Upper lobe of right lung (tissue), 1 donor: Measurements from ENCODE around the gene SRGAP1. TPM values are rescaled to one million over a fixed set of nuclear protein-coding genes. Genes with fewer than 3 reads are reported as not detected.
"Not testable (repeated sequence)": the region's sequence is repeated elsewhere in the genome, so short reads cannot be mapped to it uniquely, and the experiment has no call there.

Experiments used
- ATAC-seq: fragments of 200-7000 bp; cut with Tn5 transposase; one replicate; pipeline ENCODE4 v1.9.1; 2020; ENCODE audit warnings: mild to moderate bottlenecking, moderate library complexity
- DNase-seq: peaks from one replicate; pipeline ENCODE4 v3.0.0-alpha.2; 2020
- H3K27ac ChIP-seq: fragments of 200-600 bp; one replicate; pipeline ENCODE4 v1.8.0; 2022
- H3K27me3 ChIP-seq: fragments of 200-600 bp; one replicate; pipeline ENCODE4 v1.8.0; 2022; ENCODE audit warnings: mild to moderate bottlenecking
- H3K36me3 ChIP-seq: fragments of 200-600 bp; one replicate; pipeline ENCODE4 v1.8.0; 2022
- H3K4me1 ChIP-seq: fragments of 200-600 bp; one replicate; pipeline ENCODE4 v1.8.0; 2022
- H3K4me3 ChIP-seq: fragments of 200-600 bp; one replicate; pipeline ENCODE4 v1.8.0; 2022; ENCODE audit warnings: mild to moderate bottlenecking
- H3K9me3 ChIP-seq: fragments of 200-600 bp; one replicate; pipeline ENCODE4 v1.8.0; 2022
- CTCF ChIP-seq: fragments of 200-600 bp; IDR thresholded peaks from one replicate; pipeline ENCODE4 v1.8.0; 2022; ENCODE audit warnings: antibody characterized with exemption
- intact Hi-C: fragments of 100-400 bp; cut with DNase I; formaldehyde crosslinking; loops from one replicate; pipeline ENCODE4 v1.11.0; 2022
- total RNA-seq: library from RNA; stranded (reverse); fragmentation: NEBNext Ultra II Directional; extraction: Animal tissue kit (Norgen Biotek cat#: 25700); gene quantifications from one replicate; pipeline ENCODE4 v1.2.1, GENCODE V29; 2021
- donor health status: DM: no; HTN: yes; CAD: no; lungs with severe emphysema.

The SRGAP1 gene
- total RNA-seq, 1 donor from 2014 or later = 11.4 TPM

GRCh38 chr12:64128366-64128765 is 283.9 kb downstream of the SRGAP1 start:
- no peaks in the 10 kb centered on the region for H3K27me3 ChIP-seq
- DNase-seq (no peak), ATAC-seq (no peak)
- intact Hi-C loops = no loop called here
- H3K4me3 ChIP-seq = no peak overlapping the region
- no peaks in the 10 kb centered on the region for H3K9me3 ChIP-seq
- no peak for TF ChIP-seq CTCF
- H3K27ac ChIP-seq = no peak overlapping the region
- H3K4me1 ChIP-seq = no peaks in the 10 kb centered on the region
- H3K36me3 ChIP-seq = peaks cover 16% of the 10 kb centered on the region

- H3K27ac ChIP-seq, intact Hi-C loops, H3K9me3 ChIP-seq, H3K4me1 ChIP-seq, H3K4me3 ChIP-seq, DNase-seq, ATAC-seq, H3K27me3 ChIP-seq: not testable (repeated sequence)
- H3K36me3 ChIP-seq = peaks cover 16% of the 10 kb centered on the region
Measured at GRCh38 chr12:64130476-64130875, 286.0 kb downstream of the SRGAP1 start.

- H3K27me3 ChIP-seq, H3K4me1 ChIP-seq, ATAC-seq, intact Hi-C loops, H3K9me3 ChIP-seq, H3K4me3 ChIP-seq, H3K27ac ChIP-seq, DNase-seq: not testable (repeated sequence)
- peaks cover 16% of the 10 kb centered on the region for H3K36me3 ChIP-seq
Measured at GRCh38 chr12:64131456-64131855, 287.0 kb downstream of the SRGAP1 start.

- intact Hi-C loops, H3K4me3 ChIP-seq, DNase-seq, H3K27me3 ChIP-seq, H3K9me3 ChIP-seq, H3K4me1 ChIP-seq, H3K27ac ChIP-seq, ATAC-seq: not testable (repeated sequence)
- H3K36me3 ChIP-seq = peaks cover 15% of the 10 kb centered on the region
Measured at GRCh38 chr12:64132672-64133071, 288.2 kb downstream of the SRGAP1 start.

- Histone ChIP-seq H3K27ac (no peak overlapping the region), H3K27me3 (no peaks in the 10 kb centered on the region), H3K36me3 (peaks cover under 1% of the 10 kb centered on the region), H3K4me1 (no peaks in the 10 kb centered on the region), H3K9me3 (no peaks in the 10 kb centered on the region), H3K4me3 (no peak overlapping the region)
- ATAC-seq = no peak
- no peak for DNase-seq
- intact Hi-C loops = no loop called here
- no peak for TF ChIP-seq CTCF
Measured at GRCh38 chr12:64137117-64137516, 292.6 kb downstream of the SRGAP1 start.

- Histone ChIP-seq H3K36me3 (peaks cover 11% of the 10 kb centered on the region), H3K4me1 (no peaks in the 10 kb centered on the region), H3K4me3 (no peak overlapping the region), H3K27me3 (no peaks in the 10 kb centered on the region), H3K9me3 (no peaks in the 10 kb centered on the region), H3K27ac (no peak overlapping the region)
- no peak for TF ChIP-seq CTCF
- ATAC-seq (no peak), DNase-seq (no peak)
- intact Hi-C loops = no loop called here
Measured at GRCh38 chr12:64139021-64139420, 294.5 kb downstream of the SRGAP1 start.

- ATAC-seq (no peak), DNase-seq (no peak)
- no peak for TF ChIP-seq CTCF
- no peaks in the 10 kb centered on the region for H3K27me3 ChIP-seq
- intact Hi-C loops = no loop called here
- no peak overlapping the region for H3K27ac ChIP-seq
- no peaks in the 10 kb centered on the region for H3K9me3 ChIP-seq
- H3K4me1 ChIP-seq = no peaks in the 10 kb centered on the region
- H3K4me3 ChIP-seq = no peak overlapping the region
- peaks cover 11% of the 10 kb centered on the region for H3K36me3 ChIP-seq
Measured at GRCh38 chr12:64142382-64142781, 297.9 kb downstream of the SRGAP1 start.
